ENCODE measurements around the gene RASSF3. TPM values are rescaled to one million over a fixed set of nuclear protein-coding genes. Genes with fewer than 3 reads are reported as not detected.
A peak's percentile ranks its signal among the peaks of the same experiment; 100 is the strongest.
"Not testable (repeated sequence)": the region's sequence is repeated elsewhere in the genome, so short reads cannot be mapped to it uniquely, and the experiment has no call there.

Gene RASSF3
- total RNA-seq: 100 to 1,000 TPM; 116 to 118 TPM
- long read RNA-seq, partial matches to known transcripts: 0 of 8 reads
- long read RNA-seq, other reads (novel, unspliced or antisense): 8 of 8 reads

DNA sequence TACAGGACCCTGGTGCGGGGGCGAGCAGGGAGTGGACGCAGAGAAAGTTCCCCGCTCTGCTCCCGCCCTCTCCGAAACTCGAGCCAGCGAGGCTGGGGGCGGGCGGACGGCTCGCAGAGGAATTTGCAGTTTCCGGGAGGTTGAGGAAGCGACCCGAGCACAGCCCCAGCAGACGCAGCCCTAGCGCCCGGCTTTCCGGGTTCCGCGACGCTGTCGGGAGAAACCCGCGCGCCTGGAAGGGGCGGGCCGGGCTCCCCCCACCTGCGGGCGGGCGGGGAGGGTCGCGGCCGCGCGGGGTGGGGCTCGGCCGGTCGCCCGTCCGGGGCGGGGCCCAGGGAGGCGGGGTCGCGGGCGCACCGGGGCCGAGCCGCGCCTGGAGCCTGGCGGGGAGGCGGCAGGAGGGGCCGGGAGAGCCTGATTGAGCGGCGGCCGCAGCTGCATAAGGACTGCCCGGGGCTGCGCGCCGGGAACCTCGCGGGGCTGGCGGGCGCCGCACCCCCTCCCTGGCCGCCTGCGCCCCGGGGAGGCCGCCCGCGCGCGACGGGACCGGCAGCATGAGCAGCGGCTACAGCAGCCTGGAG is at the start of gene RASSF3:
Gene RASSF3 (plus strand): TSS at position 417 of the 581 bp plus-strand sequence. CDS start 138 bp downstream, at position 555.
- DNase-seq (peak; percentile 79), ATAC-seq (peak; percentile 86 to 92)
- intact Hi-C loops (cut with DNase I): loop anchor here (5.0 to 10.0 kb wide), 3 partner anchors 67 to 85 kb away; no protein-coding TSS in a partner anchor

- intact Hi-C loops (cut with DNase I): no loop called here
- DNase-seq: no peak
- no peak for ATAC-seq
Observed at GRCh38 chr12:64561302-64562136, 48.8 kb upstream of the RASSF3 start.

- no peak for ATAC-seq
- intact Hi-C loops (cut with DNase I): no loop called here
- no peak for DNase-seq
Observed at GRCh38 chr12:64566122-64566521, 44.2 kb upstream of the RASSF3 start.

DNA sequence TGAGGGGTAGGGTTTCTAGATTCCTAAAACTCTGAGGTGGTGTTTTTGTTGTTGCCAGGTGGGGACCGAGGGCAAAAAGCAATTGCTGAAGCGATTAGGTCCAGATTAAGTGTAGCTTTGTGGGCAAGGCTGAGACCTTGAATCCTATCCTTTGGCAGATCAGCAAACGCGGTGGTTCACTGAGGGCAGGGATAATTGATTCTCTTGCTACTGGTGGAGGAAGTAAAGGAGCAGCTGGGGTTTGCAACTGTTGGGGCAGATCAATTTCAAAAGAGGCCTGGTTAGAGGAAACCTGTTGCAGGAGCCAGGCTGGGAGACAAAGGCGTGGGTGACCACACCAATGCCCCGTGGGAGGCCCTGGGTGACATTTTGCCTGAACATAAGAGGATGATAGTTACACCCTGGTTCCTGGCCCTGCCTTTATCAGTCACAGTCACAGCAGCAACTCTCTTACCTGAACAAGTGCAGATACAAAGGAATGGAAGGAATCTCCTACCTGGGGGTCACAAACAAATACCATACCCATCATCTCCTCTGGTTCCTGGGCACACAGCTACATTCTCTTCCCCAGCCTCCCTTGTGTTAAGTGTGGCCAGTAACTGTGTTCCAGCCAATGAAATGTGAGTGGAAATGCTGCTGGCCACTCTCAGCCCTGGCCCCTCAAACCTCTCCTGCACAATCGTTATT is 43.3 kb upstream of the RASSF3 start:
- intact Hi-C loops (cut with DNase I): no loop called here
- DNase-seq: no peak
- ATAC-seq: no peak

- no peak for DNase-seq
Observed at GRCh38 chr12:64567570-64567969, 42.7 kb upstream of the RASSF3 start.

GRCh38 chr12:64568298-64568697 is 42.0 kb upstream of the RASSF3 start:
- no peak for ATAC-seq

More at GRCh38 chr12:64567570-64567969, 42.7 kb upstream of the RASSF3 start:
- intact Hi-C loops (cut with DNase I): no loop called here
- no peak for ATAC-seq

DNA sequence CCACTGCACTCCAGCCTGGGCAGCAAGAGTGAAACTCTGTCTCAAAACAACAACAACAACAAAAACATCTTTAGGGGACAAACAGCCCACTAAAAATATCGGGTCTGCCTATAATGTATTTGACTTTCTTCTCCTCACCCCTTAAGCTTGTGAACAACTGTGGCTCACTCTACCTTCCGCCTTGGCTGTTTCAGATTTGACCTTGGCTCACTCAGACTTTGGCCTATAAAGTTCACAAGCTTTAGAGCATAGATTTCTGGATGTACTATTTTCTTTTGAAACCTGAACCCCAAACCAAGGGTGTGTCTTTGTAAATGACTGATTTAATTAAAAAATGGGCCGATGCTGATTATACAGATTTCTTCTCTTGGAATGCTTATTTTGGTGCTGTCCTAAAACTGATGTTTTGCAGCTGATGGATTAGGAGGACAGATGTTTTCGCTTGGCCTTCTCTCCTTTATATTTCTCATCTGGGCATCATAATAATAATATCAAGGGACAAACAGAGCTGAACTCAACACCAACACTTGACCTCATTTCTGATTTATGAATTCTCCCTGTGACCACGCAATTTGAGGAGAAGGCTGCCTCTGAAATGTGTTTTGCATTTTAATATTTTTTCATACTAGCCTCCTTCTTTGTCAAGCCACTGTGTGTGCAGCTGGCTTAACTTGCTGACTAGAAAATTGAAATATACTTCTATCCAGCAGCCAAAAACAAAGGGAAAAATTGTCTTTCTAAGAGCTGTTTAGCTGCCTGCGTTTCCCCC is 40.2 kb upstream of the RASSF3 start:
- intact Hi-C loops (cut with DNase I): no loop called here
- ATAC-seq: no peak
- no peak for DNase-seq

More at GRCh38 chr12:64568298-64568697, 42.0 kb upstream of the RASSF3 start:
- intact Hi-C loops (cut with DNase I): no loop called here
- no peak for DNase-seq

GRCh38 chr12:64571411-64571810 is 38.9 kb upstream of the RASSF3 start:
- ATAC-seq: no peak
- DNase-seq: no peak
- intact Hi-C loops (cut with DNase I): no loop called here

GRCh38 chr12:64572241-64572640 is 38.1 kb upstream of the RASSF3 start:
- DNase-seq: no peak
- no peak for ATAC-seq

DNA sequence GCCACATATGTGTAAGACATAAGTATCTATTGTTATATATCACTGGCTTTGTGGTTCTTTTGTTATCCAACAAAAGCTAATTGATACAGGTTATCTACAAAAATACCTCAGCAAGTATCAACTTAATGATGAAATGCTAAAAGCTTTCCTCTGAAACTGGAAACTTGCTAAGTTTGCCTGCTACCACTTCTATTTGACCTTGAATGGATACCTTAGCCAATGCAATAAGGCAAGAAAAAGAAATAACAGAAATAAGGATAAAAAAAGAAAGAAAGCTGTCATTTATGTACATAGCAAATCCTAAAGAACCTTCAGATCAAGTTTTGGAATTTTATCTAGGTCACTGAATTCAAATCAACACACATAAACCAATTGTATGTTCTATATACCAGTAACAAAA is 35.5 kb upstream of the RASSF3 start:
- DNase-seq (no peak), ATAC-seq (no peak)
- intact Hi-C loops (cut with DNase I): no loop called here

More at GRCh38 chr12:64572241-64572640, 38.1 kb upstream of the RASSF3 start:
- intact Hi-C loops (cut with DNase I): no loop called here

DNA sequence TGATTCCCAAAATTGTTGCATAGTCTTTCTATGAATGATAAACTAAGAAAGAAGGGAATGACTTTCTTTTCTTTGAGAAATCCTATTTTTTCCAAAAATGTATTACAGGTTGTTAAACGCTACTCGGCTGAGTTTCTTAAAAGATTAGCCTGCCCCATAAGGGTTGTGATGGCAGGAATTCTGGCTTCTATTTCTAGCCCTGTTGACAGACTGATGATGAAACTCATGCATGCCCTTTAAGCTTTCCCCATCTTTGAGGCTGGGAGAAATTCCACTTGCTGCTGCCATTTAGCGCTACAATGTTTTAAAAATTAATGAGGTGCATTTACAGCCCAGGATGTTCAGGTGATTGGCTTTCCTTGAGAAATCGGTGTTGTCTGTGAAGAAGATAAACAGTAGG is 33.2 kb upstream of the RASSF3 start:
- ATAC-seq (peak; percentile 56 to 79), DNase-seq (no peak)
- intact Hi-C loops (cut with DNase I): no loop called here

- ATAC-seq: no peak
- DNase-seq: no peak
- intact Hi-C loops (cut with DNase I): no loop called here
Observed at GRCh38 chr12:64578566-64578965, 31.7 kb upstream of the RASSF3 start.

DNA sequence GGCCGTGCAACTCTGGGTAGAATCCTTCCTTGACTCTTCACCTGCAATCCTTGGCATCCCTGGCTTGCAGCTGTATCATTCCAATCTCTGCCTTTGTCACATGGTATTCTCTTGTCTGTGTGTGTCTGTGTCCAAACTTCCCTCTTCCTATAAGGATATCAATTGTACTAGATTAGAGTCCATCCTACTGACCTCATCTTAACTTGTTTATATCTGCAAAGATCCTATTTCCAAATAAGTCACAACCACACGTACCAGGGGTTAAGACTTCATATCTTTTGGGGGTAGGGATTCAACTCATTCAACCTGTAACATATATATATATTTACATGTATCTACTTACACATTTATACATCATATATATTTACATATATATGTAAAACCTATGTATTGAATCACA is 29.6 kb upstream of the RASSF3 start:
- ATAC-seq (no peak), DNase-seq (no peak)
- intact Hi-C loops (cut with DNase I): no loop called here

- intact Hi-C loops (cut with DNase I): no loop called here
- no peak for DNase-seq
- ATAC-seq: peak; percentile 69 to 80
Observed at GRCh38 chr12:64582114-64582513, 28.2 kb upstream of the RASSF3 start.

GRCh38 chr12:64582862-64583261 is 27.4 kb upstream of the RASSF3 start:
- intact Hi-C loops (cut with DNase I): no loop called here

GRCh38 chr12:64583395-64583770 is 26.9 kb upstream of the RASSF3 start:
- peak in 1 of 2 donors; percentile 21 for ATAC-seq
- intact Hi-C loops (cut with DNase I); DNase-seq: not testable (repeated sequence)

More at GRCh38 chr12:64582862-64583261, 27.4 kb upstream of the RASSF3 start:
- ATAC-seq (no peak), DNase-seq (no peak)

DNA sequence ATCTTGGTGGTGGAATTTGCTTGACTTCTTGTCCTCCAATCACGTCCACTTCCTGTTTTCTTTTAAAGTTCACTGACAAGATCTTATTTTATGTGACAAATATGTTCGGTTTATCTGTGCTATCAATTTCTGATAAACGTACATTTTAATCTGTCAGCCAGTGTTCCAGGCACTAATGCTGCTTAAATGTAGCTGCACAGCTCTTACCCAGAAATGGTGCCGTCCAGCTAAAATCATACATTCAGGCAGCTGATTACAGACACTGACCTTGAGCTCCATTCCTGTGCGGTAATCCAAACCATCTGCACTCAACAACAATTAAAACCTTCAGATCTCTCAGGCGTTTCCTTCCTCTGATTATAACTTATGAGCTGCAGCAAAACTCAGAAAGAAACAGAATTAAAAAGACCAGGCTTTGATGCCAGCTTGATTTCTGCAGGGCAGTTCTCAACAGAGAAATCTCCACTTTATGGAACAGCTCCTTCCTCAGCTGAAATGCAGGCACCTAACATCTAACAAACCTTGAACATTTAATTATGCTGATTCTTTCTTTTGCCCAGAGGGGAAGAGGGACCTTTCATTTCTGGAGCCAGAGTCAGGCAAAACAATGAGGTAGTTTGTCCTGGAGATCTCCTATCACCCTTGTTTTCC is 26.4 kb upstream of the RASSF3 start:
- peak in 1 of 2 donors; percentile 41 for ATAC-seq
- intact Hi-C loops (cut with DNase I): no loop called here
- DNase-seq: no peak

- intact Hi-C loops (cut with DNase I): no loop called here
- DNase-seq (no peak), ATAC-seq (no peak)
Observed at GRCh38 chr12:64585104-64585503, 25.2 kb upstream of the RASSF3 start.

DNA sequence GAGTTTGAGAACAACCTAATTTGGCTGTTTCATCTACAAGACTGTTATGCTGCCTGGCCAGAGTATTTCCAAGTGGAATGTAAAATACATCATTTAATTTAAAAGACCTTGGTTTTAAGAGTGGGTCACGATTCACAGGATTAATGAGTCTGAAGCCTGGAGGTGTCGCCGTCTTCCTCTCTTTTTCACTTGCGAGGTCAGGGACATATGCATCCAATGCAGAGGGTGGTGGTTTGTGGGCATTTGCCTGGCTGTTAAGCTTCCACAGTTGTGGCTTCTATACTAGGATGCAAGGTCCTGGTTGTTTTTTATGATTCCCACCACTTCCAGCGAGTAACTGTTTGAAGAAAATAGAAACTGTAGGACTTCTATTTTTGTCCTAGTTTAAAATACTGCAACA is 22.8 kb upstream of the RASSF3 start:
- DNase-seq (no peak), ATAC-seq (no peak)
- intact Hi-C loops (cut with DNase I): no loop called here

Measured in left cardiac atrium (tissue), 4 donors.